VCaP (cell line): ENCODE results near the gene DDX17.

Experiments used
- H3K27ac ChIP-seq: fragments of 450-650 bp; 2 replicates; pipeline ENCODE4 v1.5.1; 2017
- TF ChIP-seq, protein P1 (sequence below): fragments of 450-650 bp; conservative IDR thresholded peaks from 2 replicates; pipeline ENCODE4 v1.5.1; 2017; ENCODE audit warnings: mild to moderate bottlenecking, moderate library complexity

Gene DDX17

DNA sequence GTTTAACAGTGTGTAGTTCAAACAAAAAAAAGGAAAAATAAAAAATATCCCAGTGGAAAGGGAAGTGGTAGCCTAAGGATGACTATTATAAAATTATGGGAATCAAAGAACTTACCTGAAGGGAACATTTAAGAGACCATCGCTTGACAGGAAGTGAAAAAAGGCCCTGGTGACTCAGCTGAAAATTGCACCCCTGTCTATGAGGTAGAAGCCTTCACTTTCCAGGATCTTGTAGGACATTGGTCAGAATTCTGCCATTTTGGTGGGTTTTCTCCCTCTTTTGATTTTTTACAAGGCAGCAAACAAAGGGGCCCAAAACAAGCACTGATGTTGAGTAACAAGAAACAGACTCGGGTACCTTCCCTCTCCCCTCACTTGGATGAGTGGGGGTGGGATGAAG is 15.6 kb downstream of the DDX17 start:
- H3K27ac ChIP-seq: no peak overlapping the region; the same call in 1 of the 2 replicates
- TF ChIP-seq, protein P1, sequence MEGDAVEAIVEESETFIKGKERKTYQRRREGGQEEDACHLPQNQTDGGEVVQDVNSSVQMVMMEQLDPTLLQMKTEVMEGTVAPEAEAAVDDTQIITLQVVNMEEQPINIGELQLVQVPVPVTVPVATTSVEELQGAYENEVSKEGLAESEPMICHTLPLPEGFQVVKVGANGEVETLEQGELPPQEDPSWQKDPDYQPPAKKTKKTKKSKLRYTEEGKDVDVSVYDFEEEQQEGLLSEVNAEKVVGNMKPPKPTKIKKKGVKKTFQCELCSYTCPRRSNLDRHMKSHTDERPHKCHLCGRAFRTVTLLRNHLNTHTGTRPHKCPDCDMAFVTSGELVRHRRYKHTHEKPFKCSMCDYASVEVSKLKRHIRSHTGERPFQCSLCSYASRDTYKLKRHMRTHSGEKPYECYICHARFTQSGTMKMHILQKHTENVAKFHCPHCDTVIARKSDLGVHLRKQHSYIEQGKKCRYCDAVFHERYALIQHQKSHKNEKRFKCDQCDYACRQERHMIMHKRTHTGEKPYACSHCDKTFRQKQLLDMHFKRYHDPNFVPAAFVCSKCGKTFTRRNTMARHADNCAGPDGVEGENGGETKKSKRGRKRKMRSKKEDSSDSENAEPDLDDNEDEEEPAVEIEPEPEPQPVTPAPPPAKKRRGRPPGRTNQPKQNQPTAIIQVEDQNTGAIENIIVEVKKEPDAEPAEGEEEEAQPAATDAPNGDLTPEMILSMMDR: no peak

DNA sequence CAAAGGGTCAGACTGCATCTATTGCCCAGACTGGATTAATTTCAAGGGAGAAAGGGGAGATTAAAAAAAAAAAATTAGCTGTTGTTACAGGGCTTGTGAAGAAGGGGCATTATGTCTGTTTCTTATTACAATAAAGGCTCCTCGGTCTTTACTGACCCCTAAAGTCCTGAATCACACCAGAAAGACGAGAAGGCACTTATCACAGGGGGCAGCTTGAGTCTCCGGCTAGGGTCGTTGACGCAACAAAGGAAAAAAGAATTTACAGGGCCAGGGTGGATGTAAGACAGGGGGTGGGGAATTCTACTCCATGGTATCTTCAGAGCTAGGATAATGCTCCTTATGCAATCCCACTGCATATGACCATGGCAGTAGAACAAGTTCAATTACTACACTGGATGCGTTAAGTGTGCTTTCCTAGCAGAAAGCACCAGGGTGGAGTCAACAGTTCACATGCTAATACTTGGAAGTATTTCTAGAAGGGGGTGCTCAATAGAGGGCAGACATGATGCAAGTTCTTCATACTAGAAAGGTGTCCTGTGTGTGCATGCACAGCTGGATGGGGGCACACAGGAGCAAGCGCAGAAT is 16.5 kb downstream of the DDX17 start:
- no peak overlapping the region for H3K27ac ChIP-seq
- TF ChIP-seq, protein P1: no peak

DNA sequence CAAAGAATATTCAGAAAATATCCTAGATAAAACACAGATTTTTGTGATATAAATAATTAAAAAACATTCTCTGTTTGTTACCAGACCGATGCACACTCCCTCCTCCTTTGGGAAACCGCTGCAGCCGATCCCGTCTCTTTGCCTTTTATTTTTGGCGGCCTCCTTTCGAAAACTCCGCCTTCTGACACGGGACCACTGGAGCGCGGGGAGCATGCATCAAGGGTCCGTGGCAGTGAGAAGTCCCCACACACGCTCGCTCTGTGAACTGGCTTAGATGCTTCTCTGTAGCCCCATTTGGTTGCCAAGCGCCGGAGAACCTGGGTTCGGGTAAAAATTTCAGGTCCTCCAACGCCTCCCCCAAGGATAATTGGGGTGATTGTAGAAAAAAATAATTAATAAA is 17.0 kb downstream of the DDX17 start:
- H3K27ac ChIP-seq: no peak overlapping the region
- TF ChIP-seq, protein P1: no peak

DNA sequence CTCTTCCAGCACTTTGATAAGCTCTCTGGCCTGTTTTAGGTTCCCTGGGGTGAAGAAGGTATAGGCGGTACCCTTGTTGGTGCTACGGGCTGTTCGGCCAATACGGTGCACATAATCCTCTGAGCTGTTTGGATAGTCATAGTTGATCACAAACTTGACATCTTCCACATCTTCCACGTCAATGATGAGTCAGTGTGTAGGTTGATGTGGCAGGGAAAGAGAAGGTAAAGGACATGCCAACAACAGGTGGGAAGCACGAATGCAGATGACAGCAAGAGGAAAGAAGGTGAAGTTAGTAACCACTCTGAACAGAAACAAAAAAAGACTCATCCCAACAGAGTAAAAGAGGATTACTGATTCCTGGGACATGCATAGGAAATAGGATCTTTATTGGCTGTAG is 18.2 kb downstream of the DDX17 start:
- no peak overlapping the region for H3K27ac ChIP-seq
- TF ChIP-seq, protein P1: no peak

DNA sequence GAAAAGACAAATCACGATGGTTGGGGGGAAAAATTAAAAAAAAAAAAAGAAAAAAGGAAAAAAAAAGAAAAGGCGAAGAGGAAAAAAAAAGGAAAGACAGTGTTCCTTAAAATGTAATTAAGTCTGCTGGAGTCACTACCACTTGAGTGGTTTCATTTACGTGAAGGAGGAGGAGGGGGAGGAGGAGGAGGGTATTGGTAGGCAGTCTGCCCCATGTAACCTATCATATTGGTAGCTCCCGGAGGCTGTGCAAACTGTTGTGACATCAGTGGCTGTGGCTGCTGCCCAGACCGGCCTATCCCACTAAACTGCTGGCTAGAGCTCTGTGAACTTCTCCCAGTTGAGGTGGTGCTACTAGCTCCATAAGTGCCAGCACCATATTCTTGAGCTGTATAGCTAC is 20.3 kb downstream of the DDX17 start:
- no peak overlapping the region for H3K27ac ChIP-seq
- TF ChIP-seq, protein P1: no peak

DNA sequence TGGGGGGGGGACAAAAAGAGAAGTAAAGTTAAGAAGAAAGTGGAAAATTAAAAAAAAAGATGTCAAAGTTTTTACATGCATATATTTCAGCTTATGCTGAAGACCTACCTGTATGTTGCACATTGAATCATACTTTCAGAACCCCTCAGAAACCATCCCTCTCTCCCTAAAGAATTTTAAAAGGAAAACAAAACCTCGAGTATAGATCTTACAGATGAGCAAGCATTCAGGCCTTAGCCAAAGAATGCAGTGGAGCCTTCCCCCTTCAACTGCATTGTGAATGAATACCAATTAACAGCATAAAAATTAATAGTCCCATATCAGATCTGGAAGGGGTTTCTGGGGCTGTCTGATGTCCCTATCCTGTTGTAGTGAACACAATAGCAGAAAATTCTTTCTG is 21.9 kb downstream of the DDX17 start:
- H3K27ac ChIP-seq: no peak overlapping the region
- TF ChIP-seq, protein P1: no peak

DNA sequence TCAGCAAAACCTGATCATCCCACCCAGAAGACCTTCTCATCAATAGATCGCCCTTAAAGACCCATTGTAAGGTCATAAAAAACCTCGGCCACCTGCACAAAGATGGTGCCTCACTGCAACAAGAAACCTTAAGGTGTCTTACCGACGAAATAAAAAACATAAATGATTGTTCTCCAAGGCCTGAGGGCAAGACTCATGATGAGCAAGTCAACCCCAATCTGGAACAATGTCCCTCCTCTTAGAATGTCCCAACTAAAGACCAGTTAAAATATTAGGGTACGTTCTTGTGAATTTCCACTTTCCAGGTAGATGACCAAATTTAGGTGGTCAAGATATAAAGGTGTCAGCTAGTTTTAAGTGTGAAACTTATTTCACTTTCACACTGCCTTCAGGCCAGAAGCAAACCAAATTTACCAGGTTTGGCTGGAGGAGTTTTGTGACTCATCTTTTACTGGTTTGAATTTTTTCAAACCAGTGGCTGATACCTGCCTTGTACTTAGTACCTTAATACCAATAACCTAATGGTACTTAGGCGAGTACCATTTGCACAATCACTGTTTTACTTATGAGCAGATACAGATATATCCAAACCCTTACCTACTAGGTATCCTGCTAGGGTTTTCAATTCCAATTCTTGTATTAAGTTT is 23.3 kb downstream of the DDX17 start:
- H3K27ac ChIP-seq: no peak overlapping the region
- TF ChIP-seq, protein P1: no peak
